SK-N-SH (cell line): Measurements from ENCODE around the gene VWA3B. TPM values are rescaled to one million over a fixed set of nuclear protein-coding genes. Genes with fewer than 3 reads are reported as not detected.

Source experiments
- CTCF ChIA-PET: fragments of 300-600, 350-600 bp; formaldehyde crosslinking; extraction: SDS; loops from one replicate; lab custom pipeline; 2021; lab: Yijun Ruan, JAX
- POLR2A ChIA-PET: fragments of 350-600 bp; sonication (Branson Sonifier 250); formaldehyde crosslinking; extraction: SDS; loops from one replicate; lab custom pipeline; 2020; ENCODE audit warnings: antibody characterized with exemption, inconsistent platforms; lab: Yijun Ruan, JAX
- DNase-seq: peaks from one replicate; pipeline ENCODE4 v3.0.0; 2012
- H2AFZ ChIP-seq: fragments of 200-600 bp; sonication (generic); 2 replicates; pipeline ENCODE4 v1.8.1; 2016; ENCODE audit warnings: antibody characterized with exemption, mild to moderate bottlenecking, low read depth
- H3F3A ChIP-seq: fragments of 200-600 bp; sonication (generic); replicated peaks from 2 replicates; pipeline ENCODE3; 2016; ENCODE audit warnings: antibody characterized with exemption, mild to moderate bottlenecking; ENCODE audit not compliant: insufficient read depth
- H3K27ac ChIP-seq, 2 experiments: fragments of 200-500 bp in 1 of 2; fragments of 200-600 bp in 1 of 2; sonication (Bioruptor generic) in 1 of 2; sonication (generic), shearing (Covaris generic) in 1 of 2; 2 replicates each; pipeline versions ENCODE4 v1.5.1 to v1.6.1; 2014 to 2016; ENCODE audit warnings: low read depth in 2 of 2, inconsistent platforms in 1 of 2, low read length in 1 of 2, mild to moderate bottlenecking in 1 of 2, mixed read lengths in 1 of 2
- H3K27me3 ChIP-seq: fragments of 200-600 bp; sonication (generic), shearing (Covaris generic); 2 replicates; pipeline ENCODE4 v1.6.1; 2016; ENCODE audit warnings: mixed run types; ENCODE audit not compliant: insufficient read depth
- H3K36me3 ChIP-seq, 2 experiments: fragments of 200-500 bp in 1 of 2; fragments of 200-600 bp in 1 of 2; sonication (Bioruptor generic) in 1 of 2; sonication (generic) in 1 of 2; replicated peaks in 1 of 2; 2 replicates each; pipeline versions ENCODE3 to v1.5.1; 2014 to 2016; ENCODE audit warnings: low read length in 1 of 2, mild to moderate bottlenecking in 1 of 2; ENCODE audit not compliant: insufficient read depth in 2 of 2, control insufficient read depth in 1 of 2
- H3K4me1 ChIP-seq, 2 experiments: fragments of 200-500 bp in 1 of 2; fragments of 200-600 bp in 1 of 2; sonication (Bioruptor generic) in 1 of 2; sonication (generic), shearing (Covaris generic) in 1 of 2; 2 replicates each; pipeline versions ENCODE4 v1.5.1 to v1.6.1; 2014 to 2016; ENCODE audit warnings: low read depth in 1 of 2, low read length in 1 of 2, mixed run types in 1 of 2; ENCODE audit not compliant: insufficient read depth in 2 of 2, control insufficient read depth in 1 of 2
- H3K4me2 ChIP-seq: fragments of 200-600 bp; sonication (generic), shearing (Covaris generic); 2 replicates; pipeline ENCODE4 v1.6.1; 2017; ENCODE audit warnings: mixed run types
- H3K4me3 ChIP-seq, 2 experiments: fragments of 200-500 bp in 1 of 2; fragments of 200-600 bp in 1 of 2; sonication (Bioruptor generic) in 1 of 2; sonication (generic), shearing (Covaris generic) in 1 of 2; 2 replicates each; pipeline versions ENCODE4 v1.5.1 to v1.8.1; 2014 to 2016; ENCODE audit warnings: low read depth in 2 of 2, inconsistent platforms in 1 of 2, low read length in 1 of 2, mild to moderate bottlenecking in 1 of 2, mixed read lengths in 1 of 2, moderate library complexity in 1 of 2
- H3K79me2 ChIP-seq: fragments of 200-600 bp; sonication (generic); 2 replicates; pipeline ENCODE4 v1.8.1; 2017; ENCODE audit warnings: mild to moderate bottlenecking; ENCODE audit not compliant: insufficient read depth
- H3K9ac ChIP-seq: fragments of 200-600 bp; sonication (generic); 2 replicates; pipeline ENCODE4 v1.6.1; 2017; ENCODE audit warnings: mixed run types
- H3K9me2 ChIP-seq: fragments of 200-600 bp; sonication (generic); 2 replicates; pipeline ENCODE4 v1.6.1; 2017; ENCODE audit warnings: mixed run types
- H3K9me3 ChIP-seq: fragments of 200-600 bp; sonication (generic); 2 replicates; pipeline ENCODE4 v1.6.1; 2017; ENCODE audit warnings: mixed run types, mild to moderate bottlenecking, moderate library complexity
- H4K20me1 ChIP-seq: fragments of 200-600 bp; sonication (generic); 2 replicates; pipeline ENCODE4 v1.6.1; 2017; ENCODE audit warnings: mild to moderate bottlenecking, mixed run types; ENCODE audit not compliant: insufficient read depth
- CTCF ChIP-seq: fragments of 200-600 bp; sonication (generic); IDR thresholded peaks from 2 replicates; pipeline ENCODE4 v1.6.1; 2017; ENCODE audit warnings: antibody characterized with exemption, mild to moderate bottlenecking, moderate library complexity
- FOSL2 ChIP-seq: IDR thresholded peaks from 2 replicates; pipeline ENCODE4 v1.4.0; 2012; ENCODE audit warnings: low read depth, mild to moderate bottlenecking, moderate library complexity, borderline replicate concordance
- FOXJ3 ChIP-seq: sonication (generic); formaldehyde crosslinking; IDR thresholded peaks from 2 replicates; pipeline ENCODE4 v1.5.1; 2020; ENCODE audit warnings: mild to moderate bottlenecking, missing genetic modification reagents
- MEF2A ChIP-seq: IDR thresholded peaks from 2 replicates; pipeline ENCODE4 v1.4.0; 2012; ENCODE audit warnings: low read depth, borderline replicate concordance
- RCOR1 ChIP-seq: fragments of 150-350 bp; IDR thresholded peaks from 2 replicates; pipeline ENCODE4 v1.6.1; 2017; ENCODE audit warnings: antibody characterized with exemption, low read length
- REST ChIP-seq: IDR thresholded peaks from 2 replicates; pipeline ENCODE4 v1.6.1; 2012; ENCODE audit warnings: mild to moderate bottlenecking, low read depth, low read length, moderate library complexity
- SMC3 ChIP-seq: IDR thresholded peaks from 2 replicates; pipeline ENCODE4 v1.6.1; 2012; ENCODE audit warnings: low read depth, low read length, improper control_type of control experiment
- USF1 ChIP-seq: IDR thresholded peaks from 2 replicates; pipeline ENCODE4 v1.4.0; 2012; ENCODE audit warnings: low read depth, borderline replicate concordance
- WGBS: methylation state at CpG from one replicate; pipeline ENCODE4 v1.1.6; 2017; ENCODE audit warnings: low lambda C conversion rate; 5-methylcytosine and 5-hydroxymethylcytosine counted together
- polyA plus RNA-seq, 3 experiments: library from polyadenylated mRNA; depleted of rRNA; stranded (reverse); fragments of >200 nt; gene quantifications; 2 replicates each; pipeline ENCODE4 v1.2.3, GENCODE V29; 2012

The VWA3B gene
- polyA plus RNA-seq, 1 of the 3 experiments (the other 2 are of a cell fraction), result not detected

- H3K27ac ChIP-seq, result no peak overlapping the region
- no peaks in the 10 kb centered on the region for H3K36me3 ChIP-seq
- peaks cover 9% of the 10 kb centered on the region; the same call in 1 of the 2 replicates for H3K27me3 ChIP-seq
- H3K79me2 ChIP-seq, result no peaks in the 10 kb centered on the region
- H3K4me3 ChIP-seq, result no peak overlapping the region
- H3K4me1 ChIP-seq, result no peaks in the 10 kb centered on the region; a peak in 1 of 4 replicates
- H3K4me2 ChIP-seq, result no peak overlapping the region
- CTCF ChIA-PET, result interaction anchor here (1.2 kb wide), 1 partner anchor 476 kb away, joined by 3 read pairs; no protein-coding TSS in a partner anchor
- no peaks in the 10 kb centered on the region for H4K20me1 ChIP-seq
- no peak for DNase-seq
- H2AFZ ChIP-seq, result no peak overlapping the region
- POLR2A ChIA-PET, result interaction anchor here (0.6 kb wide), 1 partner anchor 375 kb away, joined by 3 read pairs; no protein-coding TSS in a partner anchor
- no peaks in the 10 kb centered on the region for H3K9me2 ChIP-seq
- no peaks in the 10 kb centered on the region for H3K9me3 ChIP-seq
- no peak overlapping the region for H3K9ac ChIP-seq
- TF ChIP-seq MEF2A (no peak), RCOR1 (no peak), FOXJ3 (CRISPR knock-in tag) (no peak), USF1 (no peak), FOSL2 (no peak)
- H3F3A ChIP-seq, result no peaks in the 10 kb centered on the region
- WGBS, result 14% methylated on average over 2 of the region's 4 CpGs
These were observed 129.6 kb downstream of the VWA3B start for GRCh38 chr2:98216616-98217015.

GRCh38 chr2:98219152-98219551 lies 132.2 kb downstream of the VWA3B start:
- TF ChIP-seq CTCF (no peak), RCOR1 (no peak), REST (no peak), SMC3 (no peak)
- TF ChIP-seq, all 33 proteins: peak for 0
- Histone ChIP-seq H3K27ac (no peak overlapping the region), H3K4me1 (no peaks in the 10 kb centered on the region; a peak in 1 of 4 replicates), H3K79me2 (no peaks in the 10 kb centered on the region), H3K9me2 (no peaks in the 10 kb centered on the region), H3K9ac (no peak overlapping the region), H3K27me3 (no peaks in the 10 kb centered on the region), H3K4me2 (no peak overlapping the region), H3K4me3 (no peak overlapping the region), H2AFZ (no peak overlapping the region), H4K20me1 (no peaks in the 10 kb centered on the region), H3K36me3 (no peaks in the 10 kb centered on the region), H3K9me3 (no peaks in the 10 kb centered on the region), H3F3A (no peaks in the 10 kb centered on the region)
- ChIA-PET CTCF (no interaction called here), POLR2A (no interaction called here)
- WGBS, result 65% methylated on average over 3 of the region's 3 CpGs
- DNase-seq, result no peak
